HepG2 (cell line): ENCODE data around the gene WDR31. TPM values are rescaled to one million over a fixed set of nuclear protein-coding genes. Genes with fewer than 3 reads are reported as not detected.

Source experiments
- BRCA1 ChIP-seq: sonication (generic); formaldehyde crosslinking; IDR thresholded peaks from 2 replicates; pipeline ENCODE4 v1.4.0; 2020; ENCODE audit warnings: missing genetic modification reagents
- CBFB ChIP-seq: sonication (generic); formaldehyde crosslinking; IDR thresholded peaks from 2 replicates; pipeline ENCODE4 v1.4.0; 2020; ENCODE audit warnings: missing genetic modification reagents
- ERF ChIP-seq: IDR thresholded peaks from 2 replicates; pipeline ENCODE4 v1.6.1; 2018; ENCODE audit warnings: missing biosample characterization, missing genetic modification reagents
- FOXJ3 ChIP-seq: sonication (generic); formaldehyde crosslinking; IDR thresholded peaks from 2 replicates; pipeline ENCODE4 v1.4.0; 2020; ENCODE audit warnings: missing genetic modification reagents, mild to moderate bottlenecking, borderline replicate concordance
- FOXK1 ChIP-seq: sonication (generic); formaldehyde crosslinking; IDR thresholded peaks from 2 replicates; pipeline ENCODE4 v1.4.0; 2020; ENCODE audit warnings: low read depth, missing genetic modification reagents, borderline replicate concordance
- GFI1 ChIP-seq: sonication (generic); formaldehyde crosslinking; IDR thresholded peaks from 2 replicates; pipeline ENCODE4 v1.5.0; 2020; ENCODE audit warnings: missing genetic modification reagents, mild to moderate bottlenecking, borderline replicate concordance
- KDM3A ChIP-seq: IDR thresholded peaks from 2 replicates; pipeline ENCODE4 v1.6.1; 2018; ENCODE audit warnings: low read depth, missing compliant biosample characterization
- KLF12 ChIP-seq: sonication (generic); formaldehyde crosslinking; IDR thresholded peaks from 2 replicates; pipeline ENCODE4 v1.4.0; 2020; ENCODE audit warnings: missing genetic modification reagents, borderline replicate concordance
- KMT2B ChIP-seq: IDR thresholded peaks from 2 replicates; pipeline ENCODE4 v1.6.1; 2016; ENCODE audit warnings: missing genetic modification reagents, missing compliant biosample characterization
- MATR3 ChIP-seq: sonication (generic); formaldehyde crosslinking; IDR thresholded peaks from 2 replicates; pipeline ENCODE4 v1.4.0; 2020; ENCODE audit warnings: missing genetic modification reagents
- MTF1 ChIP-seq: sonication (generic); formaldehyde crosslinking; IDR thresholded peaks from 2 replicates; pipeline ENCODE4 v1.5.0; 2020; ENCODE audit warnings: missing genetic modification reagents
- PHF20 ChIP-seq: sonication (generic); formaldehyde crosslinking; IDR thresholded peaks from 2 replicates; pipeline ENCODE4 v1.5.0; 2020; ENCODE audit warnings: mild to moderate bottlenecking, missing genetic modification reagents
- RXRA ChIP-seq: sonication (generic); formaldehyde crosslinking; IDR thresholded peaks from 2 replicates; pipeline ENCODE4 v1.5.1; 2020; ENCODE audit warnings: missing genetic modification reagents
- SRF ChIP-seq: IDR thresholded peaks from 2 replicates; pipeline ENCODE4 v1.6.1; 2011; ENCODE audit warnings: mild to moderate bottlenecking, low read depth, low read length, moderate library complexity
- SRSF4 ChIP-seq: fragments of 200-400 bp; formaldehyde crosslinking; IDR thresholded peaks from one replicate; pipeline ENCODE4 v1.6.1; 2018; ENCODE audit warnings: mild to moderate bottlenecking, low read depth, low read length, moderate library complexity; ENCODE audit not compliant: poor library complexity, severe bottlenecking
- SUZ12 ChIP-seq: fragments of 150-350 bp; IDR thresholded peaks from 2 replicates; pipeline ENCODE4 v1.6.1; 2014; ENCODE audit warnings: low read depth, low read length
- ZEB1 ChIP-seq: IDR thresholded peaks from 2 replicates; pipeline ENCODE4 v1.6.1; 2012; ENCODE audit warnings: mild to moderate bottlenecking, low read depth, inconsistent platforms; ENCODE audit not compliant: insufficient replicate concordance
- ZNF451 ChIP-seq: sonication (generic); formaldehyde crosslinking; IDR thresholded peaks from 2 replicates; pipeline ENCODE4 v1.5.0; 2020; ENCODE audit warnings: mild to moderate bottlenecking, missing genetic modification reagents
- ZNF672 ChIP-seq: sonication (generic); formaldehyde crosslinking; IDR thresholded peaks from 2 replicates; pipeline ENCODE4 v1.8.1; 2022; ENCODE audit warnings: missing genetic modification reagents
- polyA plus RNA-seq, 8 experiments: library from polyadenylated mRNA; depleted of rRNA in 3 of 8; stranded (reverse) in 7 of 8; unstranded in 1 of 8; fragments of >200 nt; fragmentation: Illumina TruSeq in 4 of 8; extraction: Trizol in 4 of 8; gene quantifications; 2 replicates each; pipeline versions ENCODE4 v1.2.1 to v1.2.3, GENCODE V29; 2011 to 2016; ENCODE audit warnings: low read depth in 4 of 8, missing spikeins in 1 of 8, mixed read lengths in 1 of 8; ENCODE audit not compliant: insufficient read depth in 1 of 8
- total RNA-seq, 5 experiments: library from RNA; depleted of rRNA; stranded (reverse); fragments of >200 nt; fragmentation: Illumina TruSeq; extraction: Trizol; gene quantifications; 2 replicates each; pipeline ENCODE4 v1.2.3, GENCODE V29; 2016; ENCODE audit warnings: low read depth in 1 of 5
- TF ChIP-seq, protein P1 (sequence below): sonication (generic); formaldehyde crosslinking; IDR thresholded peaks from 2 replicates; pipeline ENCODE4 v1.5.0; 2020; ENCODE audit warnings: missing genetic modification reagents
- TF ChIP-seq, protein P2 (sequence below): sonication (generic); formaldehyde crosslinking; IDR thresholded peaks from 2 replicates; pipeline ENCODE4 v1.8.0; 2022; ENCODE audit warnings: missing genetic modification reagents, mild to moderate bottlenecking, inconsistent platforms, borderline replicate concordance
- TF ChIP-seq, protein P3 (sequence below): sonication (generic); formaldehyde crosslinking; IDR thresholded peaks from 2 replicates; pipeline ENCODE4 v1.4.0; 2020; ENCODE audit warnings: mild to moderate bottlenecking, missing genetic modification reagents
- TF ChIP-seq, protein P4 (sequence below): sonication (generic); formaldehyde crosslinking; IDR thresholded peaks from 2 replicates; pipeline ENCODE4 v1.5.0; 2020; ENCODE audit warnings: mild to moderate bottlenecking, missing genetic modification reagents, borderline replicate concordance
- TF ChIP-seq, protein P5 (sequence below): sonication (generic); formaldehyde crosslinking; IDR thresholded peaks from 2 replicates; pipeline ENCODE4 v1.8.0; 2022; ENCODE audit warnings: missing genetic modification reagents, mild to moderate bottlenecking, moderate library complexity, borderline replicate concordance

The WDR31 gene
- total and polyA plus RNA-seq, 2 of the 13 experiments (the other 11 are each of a cell fraction or from before 2014, with no cell fraction given) = 0.33 to 1.7 TPM

DNA sequence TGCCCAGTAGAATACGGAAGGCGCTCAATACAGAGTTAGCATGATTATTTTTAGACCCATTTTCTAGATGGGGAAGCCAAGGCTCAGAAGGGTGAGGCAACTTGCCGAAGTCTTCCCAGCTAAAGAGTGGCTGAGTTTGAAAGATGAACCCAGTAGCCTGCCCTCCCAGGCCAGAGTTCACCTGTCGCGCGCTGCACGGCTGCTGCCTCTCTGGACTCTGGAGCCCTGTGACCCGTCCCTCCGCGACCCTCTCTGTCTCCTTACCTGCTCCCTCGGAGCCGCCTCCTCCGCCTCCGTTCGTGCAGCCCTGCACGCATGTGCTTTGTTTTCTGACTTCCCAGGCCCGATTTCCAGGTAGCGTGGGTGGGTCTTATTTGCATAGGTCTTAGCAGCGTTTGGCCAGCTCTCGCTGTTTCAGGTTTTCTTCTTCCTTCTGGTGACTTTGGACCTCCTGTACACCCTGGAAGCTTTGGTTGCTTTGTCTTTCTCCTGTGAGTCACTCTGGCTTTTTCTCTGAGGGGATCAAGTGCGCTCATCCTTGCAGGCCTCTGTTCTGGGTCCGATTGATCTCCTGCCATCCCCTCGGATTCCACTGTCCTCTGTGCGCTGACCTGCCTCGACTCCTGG lies 37.2 kb downstream of the WDR31 start, which contains the start of gene RNF183 (continued):
- TF ChIP-seq, protein P1, sequence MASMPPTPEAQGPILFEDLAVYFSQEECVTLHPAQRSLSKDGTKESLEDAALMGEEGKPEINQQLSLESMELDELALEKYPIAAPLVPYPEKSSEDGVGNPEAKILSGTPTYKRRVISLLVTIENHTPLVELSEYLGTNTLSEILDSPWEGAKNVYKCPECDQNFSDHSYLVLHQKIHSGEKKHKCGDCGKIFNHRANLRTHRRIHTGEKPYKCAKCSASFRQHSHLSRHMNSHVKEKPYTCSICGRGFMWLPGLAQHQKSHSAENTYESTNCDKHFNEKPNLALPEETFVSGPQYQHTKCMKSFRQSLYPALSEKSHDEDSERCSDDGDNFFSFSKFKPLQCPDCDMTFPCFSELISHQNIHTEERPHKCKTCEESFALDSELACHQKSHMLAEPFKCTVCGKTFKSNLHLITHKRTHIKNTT = no peak
- TF ChIP-seq PHF20 (CRISPR knock-in tag) = no peak
- peak; percentile 80 for TF ChIP-seq ZEB1
- TF ChIP-seq KDM3A (CRISPR knock-in tag) = no peak
- no peak for TF ChIP-seq MTF1 (CRISPR knock-in tag)
- TF ChIP-seq, protein P2, sequence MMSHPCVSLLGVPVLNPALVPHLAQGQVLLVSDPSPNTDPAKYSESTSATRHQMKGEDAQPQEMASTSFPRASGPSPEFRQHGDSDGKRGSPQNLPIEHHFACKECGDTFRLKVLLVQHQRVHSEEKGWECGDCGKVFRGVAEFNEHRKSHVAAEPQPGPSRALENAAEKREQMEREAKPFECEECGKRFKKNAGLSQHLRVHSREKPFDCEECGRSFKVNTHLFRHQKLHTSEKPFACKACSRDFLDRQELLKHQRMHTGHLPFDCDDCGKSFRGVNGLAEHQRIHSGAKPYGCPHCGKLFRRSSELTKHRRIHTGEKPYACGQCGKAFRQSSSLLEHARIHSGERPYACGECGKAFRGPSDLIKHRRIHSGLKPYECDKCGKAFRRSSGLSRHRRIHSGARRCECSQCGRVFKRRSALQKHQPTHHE (CRISPR knock-in tag) = 0 out of 2 replicates have a peak, but pooled peaks have one; percentile 56
- no peak for TF ChIP-seq SUZ12
- no peak for TF ChIP-seq CBFB (CRISPR knock-in tag)
- TF ChIP-seq ERF = no peak
- TF ChIP-seq, protein P3, sequence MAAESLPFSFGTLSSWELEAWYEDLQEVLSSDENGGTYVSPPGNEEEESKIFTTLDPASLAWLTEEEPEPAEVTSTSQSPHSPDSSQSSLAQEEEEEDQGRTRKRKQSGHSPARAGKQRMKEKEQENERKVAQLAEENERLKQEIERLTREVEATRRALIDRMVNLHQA (CRISPR knock-in tag) = no peak
- TF ChIP-seq KMT2B (CRISPR knock-in tag) = peak; percentile 22; the same call in 1 of the 2 replicates
- TF ChIP-seq KLF12 (CRISPR knock-in tag) = 0 out of 2 replicates have a peak, but pooled peaks have one; percentile 40
- TF ChIP-seq ZNF451 (CRISPR knock-in tag) = 0 out of 2 replicates have a peak, but pooled peaks have one; percentile 51
- no peak for TF ChIP-seq ZNF672 (CRISPR knock-in tag)
- no peak for TF ChIP-seq BRCA1 (CRISPR knock-in tag)
- no peak for TF ChIP-seq FOXK1 (CRISPR knock-in tag)
- TF ChIP-seq, protein P4, sequence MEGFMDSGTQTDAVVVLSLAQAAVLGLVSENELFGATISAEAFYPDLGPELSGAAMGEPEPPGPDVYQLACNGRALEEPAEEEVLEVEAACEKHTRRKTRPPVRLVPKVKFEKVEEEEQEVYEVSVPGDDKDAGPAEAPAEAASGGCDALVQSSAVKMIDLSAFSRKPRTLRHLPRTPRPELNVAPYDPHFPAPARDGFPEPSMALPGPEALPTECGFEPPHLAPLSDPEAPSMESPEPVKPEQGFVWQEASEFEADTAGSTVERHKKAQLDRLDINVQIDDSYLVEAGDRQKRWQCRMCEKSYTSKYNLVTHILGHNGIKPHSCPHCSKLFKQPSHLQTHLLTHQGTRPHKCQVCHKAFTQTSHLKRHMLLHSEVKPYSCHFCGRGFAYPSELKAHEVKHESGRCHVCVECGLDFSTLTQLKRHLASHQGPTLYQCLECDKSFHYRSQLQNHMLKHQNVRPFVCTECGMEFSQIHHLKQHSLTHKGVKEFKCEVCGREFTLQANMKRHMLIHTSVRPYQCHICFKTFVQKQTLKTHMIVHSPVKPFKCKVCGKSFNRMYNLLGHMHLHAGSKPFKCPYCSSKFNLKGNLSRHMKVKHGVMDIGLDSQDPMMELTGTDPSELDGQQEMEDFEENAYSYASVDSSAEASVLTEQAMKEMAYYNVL = no peak
- peak; percentile 49; the same call in 1 of the 2 replicates for TF ChIP-seq GFI1 (CRISPR knock-in tag)
- peak; percentile 78 for TF ChIP-seq RXRA (CRISPR knock-in tag)
- TF ChIP-seq SRF = no peak
- TF ChIP-seq FOXJ3 (CRISPR knock-in tag) = no peak
- TF ChIP-seq SRSF4 = no peak
- no peak for TF ChIP-seq MATR3
- TF ChIP-seq, protein P5, sequence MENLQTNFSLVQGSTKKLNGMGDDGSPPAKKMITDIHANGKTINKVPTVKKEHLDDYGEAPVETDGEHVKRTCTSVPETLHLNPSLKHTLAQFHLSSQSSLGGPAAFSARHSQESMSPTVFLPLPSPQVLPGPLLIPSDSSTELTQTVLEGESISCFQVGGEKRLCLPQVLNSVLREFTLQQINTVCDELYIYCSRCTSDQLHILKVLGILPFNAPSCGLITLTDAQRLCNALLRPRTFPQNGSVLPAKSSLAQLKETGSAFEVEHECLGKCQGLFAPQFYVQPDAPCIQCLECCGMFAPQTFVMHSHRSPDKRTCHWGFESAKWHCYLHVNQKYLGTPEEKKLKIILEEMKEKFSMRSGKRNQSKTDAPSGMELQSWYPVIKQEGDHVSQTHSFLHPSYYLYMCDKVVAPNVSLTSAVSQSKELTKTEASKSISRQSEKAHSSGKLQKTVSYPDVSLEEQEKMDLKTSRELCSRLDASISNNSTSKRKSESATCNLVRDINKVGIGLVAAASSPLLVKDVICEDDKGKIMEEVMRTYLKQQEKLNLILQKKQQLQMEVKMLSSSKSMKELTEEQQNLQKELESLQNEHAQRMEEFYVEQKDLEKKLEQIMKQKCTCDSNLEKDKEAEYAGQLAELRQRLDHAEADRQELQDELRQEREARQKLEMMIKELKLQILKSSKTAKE = no peak
